Calu3 (cell line): ENCODE results near the gene CALHM2. TPM values are rescaled to one million over a fixed set of nuclear protein-coding genes. Genes with fewer than 3 reads are reported as not detected.
"Not testable (repeated sequence)": the region's sequence is repeated elsewhere in the genome, so short reads cannot be mapped to it uniquely, and the experiment has no call there.

Experiments
- BruUV-seq: library from RNA; stranded (reverse); fragments of 400-500 nt; replicated peaks from 2 replicates; lab custom pipeline; 2021; lab: Mats Ljungman, UMichigan
- CTCF ChIA-PET: fragments of 300-600 bp; sonication (Branson Sonifier 250); formaldehyde crosslinking; loops from one replicate; lab custom pipeline; 2022; ENCODE audit warnings: antibody characterized with exemption; lab: Charles Lee
- DNase-seq: peaks from one replicate; pipeline ENCODE4 v3.0.0; 2022
- H3K27ac Mint-ChIP-seq: one replicate; pipeline ENCODE4 v1.8.0; 2022; ENCODE audit warnings: mixed read lengths; ENCODE audit not compliant: unreplicated experiment
- H3K27me3 Mint-ChIP-seq: one replicate; pipeline ENCODE4 v1.8.0; 2022; ENCODE audit warnings: mixed read lengths; ENCODE audit not compliant: unreplicated experiment
- H3K36me3 Mint-ChIP-seq: one replicate; pipeline ENCODE4 v1.8.0; 2022; ENCODE audit warnings: mild to moderate bottlenecking, moderate library complexity, mixed read lengths; ENCODE audit not compliant: insufficient read depth, unreplicated experiment
- H3K4me1 Mint-ChIP-seq: one replicate; pipeline ENCODE4 v1.8.0; 2022; ENCODE audit warnings: mild to moderate bottlenecking, low read depth, mixed read lengths; ENCODE audit not compliant: unreplicated experiment
- H3K4me3 Mint-ChIP-seq: one replicate; pipeline ENCODE4 v1.8.0; 2022; ENCODE audit warnings: mild to moderate bottlenecking, low read depth, moderate library complexity, mixed read lengths; ENCODE audit not compliant: unreplicated experiment
- H3K9me3 Mint-ChIP-seq: one replicate; pipeline ENCODE4 v1.8.0; 2022; ENCODE audit warnings: low read depth, mixed read lengths; ENCODE audit not compliant: unreplicated experiment
- CTCF ChIP-seq: fragments of 200-600 bp; IDR thresholded peaks from one replicate; pipeline ENCODE4 v1.8.0; 2022; ENCODE audit warnings: antibody characterized with exemption; ENCODE audit not compliant: unreplicated experiment
- intact Hi-C: fragments of 100-400 bp; cut with micrococcal nuclease; formaldehyde crosslinking; loops from one replicate; pipeline ENCODE4 v1.10.0; 2022; ENCODE audit not compliant: unreplicated experiment
- total RNA-seq: library from RNA; stranded (reverse); gene quantifications from 2 replicates; pipeline ENCODE4 v1.2.3, GENCODE V29; 2022

CALHM2 gene
- total RNA-seq, 1 experiment from 2014 or later = 0.45 TPM

GRCh38 chr10:103417601-103418000, 34.6 kb downstream of the CALHM2 start:
- Mint-ChIP-seq H3K4me3 (no peak overlapping the region), H3K9me3 (no peaks in the 10 kb centered on the region), H3K27me3 (no peaks in the 10 kb centered on the region), H3K36me3 (peaks cover 41% of the 10 kb centered on the region), H3K4me1 (no peaks in the 10 kb centered on the region), H3K27ac (no peak overlapping the region)
- CTCF ChIA-PET = no interaction called here
- intact Hi-C loops = loop anchor here (1.0 to 5.0 kb wide), 2 partner anchors 69 to 175 kb away; no protein-coding TSS in a partner anchor
- BruUV-seq = no TSS peak
- DNase-seq = no peak
- TF ChIP-seq CTCF = no peak

GRCh38 chr10:103417148-103417469, 35.1 kb downstream of the CALHM2 start:
- peaks cover 41% of the 10 kb centered on the region for H3K36me3 Mint-ChIP-seq
- DNase-seq, CTCF ChIA-PET, H3K27ac Mint-ChIP-seq, BruUV-seq, H3K27me3 Mint-ChIP-seq, H3K9me3 Mint-ChIP-seq, H3K4me1 Mint-ChIP-seq, H3K4me3 Mint-ChIP-seq: not testable (repeated sequence)
- TF ChIP-seq CTCF = peak; percentile 4
- intact Hi-C loops = loop anchor here (1.0 to 5.0 kb wide), 2 partner anchors 69 to 175 kb away; no protein-coding TSS in a partner anchor

- no peak overlapping the region for H3K4me3 Mint-ChIP-seq
- no peak overlapping the region for H3K27ac Mint-ChIP-seq
- CTCF ChIA-PET = no interaction called here
- peak; percentile 22 for TF ChIP-seq CTCF
- peak; percentile 43 for DNase-seq
- no peaks in the 10 kb centered on the region for H3K9me3 Mint-ChIP-seq
- no TSS peak for BruUV-seq
- peaks cover 41% of the 10 kb centered on the region for H3K36me3 Mint-ChIP-seq
- no peaks in the 10 kb centered on the region for H3K27me3 Mint-ChIP-seq
- intact Hi-C loops = loop anchor here (1.0 to 5.0 kb wide), 2 partner anchors 70 to 176 kb away; no protein-coding TSS in a partner anchor
- no peaks in the 10 kb centered on the region for H3K4me1 Mint-ChIP-seq
These were observed 35.6 kb downstream of the CALHM2 start for GRCh38 chr10:103416436-103417147.

GRCh38 chr10:103415581-103415980, 36.6 kb downstream of the CALHM2 start:
- Mint-ChIP-seq H3K4me3 (no peak overlapping the region), H3K27me3 (no peaks in the 10 kb centered on the region), H3K27ac (no peak overlapping the region), H3K36me3 (peaks cover 41% of the 10 kb centered on the region), H3K9me3 (no peaks in the 10 kb centered on the region), H3K4me1 (no peaks in the 10 kb centered on the region)
- intact Hi-C loops = loop anchor here (5.0 kb wide), 1 partner anchor 177 kb away; no protein-coding TSS in a partner anchor
- no peak for DNase-seq
- TF ChIP-seq CTCF = no peak
- CTCF ChIA-PET = no interaction called here
- no TSS peak for BruUV-seq
